Tibial nerve (tissue), 4 donors: ENCODE results near the gene SNX13. TPM values are rescaled to one million over a fixed set of nuclear protein-coding genes. Genes with fewer than 3 reads are reported as not detected.

ENCODE experiments used
- DNase-seq, 2 donors: peaks; one replicate each; pipeline ENCODE4 v3.0.0-alpha.2; 2019; ENCODE audit warnings: low spot score in 2 of 2
- H3K27ac ChIP-seq, 4 donors: fragments of 200-600 bp; sonication (generic) in 3 of 4; one replicate each; pipeline ENCODE4 v1.5.1; 2017 to 2019; ENCODE audit warnings: mild to moderate bottlenecking in 1 of 4
- H3K27me3 ChIP-seq, 2 donors: fragments of 200-600 bp; sonication (generic) in 1 of 2; one replicate each; pipeline versions ENCODE4 v1.5.1 to v1.6.0; 2017 to 2019
- H3K36me3 ChIP-seq, 3 donors: fragments of 200-600 bp; sonication (generic); one replicate each; pipeline ENCODE4 v1.5.1; 2018 to 2019
- H3K4me1 ChIP-seq, 4 donors: fragments of 200-600 bp; sonication (generic) in 3 of 4; one replicate each; pipeline ENCODE4 v1.5.1; 2017 to 2019
- H3K4me3 ChIP-seq, 4 donors: fragments of 200-600 bp; sonication (generic) in 3 of 4; one replicate each; pipeline ENCODE4 v1.5.1; 2017 to 2019; ENCODE audit warnings: mild to moderate bottlenecking in 1 of 4, moderate library complexity in 1 of 4
- H3K9me3 ChIP-seq, 4 donors: fragments of 200-600 bp; sonication (generic) in 3 of 4; one replicate each; pipeline ENCODE4 v1.5.1; 2017 to 2019
- EP300 ChIP-seq, 2 donors: sonication (generic); formaldehyde crosslinking; IDR thresholded peaks; one replicate each; pipeline ENCODE4 v1.6.1; 2017; ENCODE audit warnings: antibody characterized with exemption in 2 of 2, mild to moderate bottlenecking in 1 of 2
- POLR2A ChIP-seq, 2 donors: fragments of 450-650 bp; IDR thresholded peaks; one replicate each; pipeline ENCODE4 v1.6.1; 2017; ENCODE audit warnings: antibody characterized with exemption in 2 of 2, mild to moderate bottlenecking in 2 of 2, moderate library complexity in 2 of 2
- WGBS, 2 donors: methylation state at CpG; one replicate each; pipeline ENCODE4 v1.1.5; 2018; 5-methylcytosine and 5-hydroxymethylcytosine counted together
- total RNA-seq, 4 donors: library from RNA; depleted of rRNA; stranded (reverse); fragments of >200 nt; gene quantifications; one replicate each; pipeline ENCODE4 v1.1.0, GENCODE V29; 2016
- TF ChIP-seq, protein P1 (sequence below), 5 experiments: fragments of 200-600 bp in 3 of 5; fragments of 450-650 bp in 2 of 5; sonication (generic) in 3 of 5; IDR thresholded peaks; one replicate each; pipeline ENCODE4 v1.5.1; 2016 to 2019; ENCODE audit warnings: antibody characterized with exemption in 5 of 5, mild to moderate bottlenecking in 3 of 5, moderate library complexity in 2 of 5

The SNX13 gene
- total RNA-seq, 4 donors from 2014 or later = 52.8 to 77.6 (median 58.9) TPM

DNA sequence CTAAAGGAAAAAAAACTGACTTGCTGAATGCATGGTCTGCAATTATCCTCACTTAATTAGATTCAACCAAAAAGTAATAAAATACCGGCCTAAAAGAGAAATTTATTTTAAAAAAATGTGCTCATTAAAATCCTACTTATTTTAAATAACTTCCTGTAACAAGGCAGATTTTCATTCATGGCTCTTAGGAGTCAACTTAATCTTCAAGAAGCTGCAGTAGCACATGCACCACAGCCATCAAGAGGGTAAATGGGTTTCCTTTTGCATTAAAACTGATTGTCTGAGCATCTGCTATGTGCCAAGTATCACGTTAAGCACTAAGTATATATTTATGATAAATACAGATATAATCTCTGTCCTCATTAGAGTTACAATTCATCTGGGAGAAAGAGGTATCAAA is 69.9 kb downstream of the SNX13 start:
- H3K27ac ChIP-seq = no peak overlapping the region
- no peak overlapping the region for H3K4me3 ChIP-seq
- no peak for DNase-seq
- 85 to 86% methylated on average over 2 of the region's 2 CpGs for WGBS, 2 donors
- TF ChIP-seq, protein P1, sequence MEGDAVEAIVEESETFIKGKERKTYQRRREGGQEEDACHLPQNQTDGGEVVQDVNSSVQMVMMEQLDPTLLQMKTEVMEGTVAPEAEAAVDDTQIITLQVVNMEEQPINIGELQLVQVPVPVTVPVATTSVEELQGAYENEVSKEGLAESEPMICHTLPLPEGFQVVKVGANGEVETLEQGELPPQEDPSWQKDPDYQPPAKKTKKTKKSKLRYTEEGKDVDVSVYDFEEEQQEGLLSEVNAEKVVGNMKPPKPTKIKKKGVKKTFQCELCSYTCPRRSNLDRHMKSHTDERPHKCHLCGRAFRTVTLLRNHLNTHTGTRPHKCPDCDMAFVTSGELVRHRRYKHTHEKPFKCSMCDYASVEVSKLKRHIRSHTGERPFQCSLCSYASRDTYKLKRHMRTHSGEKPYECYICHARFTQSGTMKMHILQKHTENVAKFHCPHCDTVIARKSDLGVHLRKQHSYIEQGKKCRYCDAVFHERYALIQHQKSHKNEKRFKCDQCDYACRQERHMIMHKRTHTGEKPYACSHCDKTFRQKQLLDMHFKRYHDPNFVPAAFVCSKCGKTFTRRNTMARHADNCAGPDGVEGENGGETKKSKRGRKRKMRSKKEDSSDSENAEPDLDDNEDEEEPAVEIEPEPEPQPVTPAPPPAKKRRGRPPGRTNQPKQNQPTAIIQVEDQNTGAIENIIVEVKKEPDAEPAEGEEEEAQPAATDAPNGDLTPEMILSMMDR (IDR thresholded peaks at IDR 0.05) = no peak
- TF ChIP-seq POLR2A (IDR thresholded peaks at IDR 0.05) (no peak), EP300 (IDR thresholded peaks at IDR 0.05) (no peak)
- peaks cover 0 to 17% (median 5%) of the 10 kb centered on the region in 4 donors for H3K9me3 ChIP-seq
- peaks cover 0 to 98% (median 6%) of the 10 kb centered on the region in 3 donors for H3K36me3 ChIP-seq
- H3K4me1 ChIP-seq = no peaks in the 10 kb centered on the region
- no peaks in the 10 kb centered on the region for H3K27me3 ChIP-seq

DNA sequence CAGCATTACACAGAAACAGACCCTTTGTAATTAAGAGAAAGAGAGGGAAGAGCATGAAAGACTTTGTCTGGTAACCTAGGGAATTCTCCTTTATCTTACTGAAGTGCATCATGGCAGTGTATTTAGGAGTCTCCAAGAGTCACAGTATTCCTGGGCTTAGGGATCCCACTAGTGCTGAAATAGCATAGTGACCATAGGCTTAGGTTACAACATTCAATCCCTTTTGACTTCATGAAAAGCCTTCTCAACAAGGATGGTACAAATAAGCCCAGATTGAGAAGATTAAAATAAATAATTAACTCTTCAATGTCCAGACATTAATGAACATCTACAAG is 76.5 kb downstream of the SNX13 start:
- H3K36me3 ChIP-seq = peaks cover 0 to 89% (median 6%) of the 10 kb centered on the region in 3 donors

GRCh38 chr7:17863095-17863808 is 77.0 kb downstream of the SNX13 start:
- DNase-seq = no peak
- H3K27ac ChIP-seq = no peak overlapping the region
- no peaks in the 10 kb centered on the region for H3K27me3 ChIP-seq
- H3K4me3 ChIP-seq = no peak overlapping the region
- peaks cover 0 to 31% (median 6%) of the 10 kb centered on the region in 4 donors for H3K9me3 ChIP-seq
- TF ChIP-seq POLR2A (IDR thresholded peaks at IDR 0.05) (no peak), EP300 (IDR thresholded peaks at IDR 0.05) (no peak)
- TF ChIP-seq, protein P1 (IDR thresholded peaks at IDR 0.05) = no peak
- 94 to 97% methylated on average over 6 to 7 of the region's 7 CpGs for WGBS, 2 donors
- peaks cover 0 to 85% (median 6%) of the 10 kb centered on the region in 3 donors for H3K36me3 ChIP-seq
- no peaks in the 10 kb centered on the region for H3K4me1 ChIP-seq

More for the DNA sequence above, 76.5 kb downstream of the SNX13 start:
- H3K27ac ChIP-seq = no peak overlapping the region
- no peak for DNase-seq
- H3K27me3 ChIP-seq = no peaks in the 10 kb centered on the region
- TF ChIP-seq, protein P1 (IDR thresholded peaks at IDR 0.05) = no peak
- TF ChIP-seq EP300 (IDR thresholded peaks at IDR 0.05) = no peak
- TF ChIP-seq POLR2A (IDR thresholded peaks at IDR 0.05) = no peak
- H3K9me3 ChIP-seq = peaks cover 0 to 31% (median 6%) of the 10 kb centered on the region in 4 donors
- H3K4me3 ChIP-seq = no peak overlapping the region
- no peaks in the 10 kb centered on the region for H3K4me1 ChIP-seq

- Histone ChIP-seq H3K27ac (no peak overlapping the region), H3K9me3 (peaks cover 0 to 18% (median 8%) of the 10 kb centered on the region in 4 donors), H3K36me3 (peaks cover 0 to 63% (median 0%) of the 10 kb centered on the region in 3 donors), H3K4me1 (no peaks in the 10 kb centered on the region), H3K4me3 (no peak overlapping the region), H3K27me3 (no peaks in the 10 kb centered on the region)
- WGBS, 2 donors = 90 to 100% methylated on average over 1 of the region's 1 CpG
- TF ChIP-seq, protein P1 (IDR thresholded peaks at IDR 0.05) = no peak
- TF ChIP-seq POLR2A (IDR thresholded peaks at IDR 0.05) (no peak), EP300 (IDR thresholded peaks at IDR 0.05) (no peak)
- DNase-seq = no peak
These were observed 84.0 kb downstream of the SNX13 start for GRCh38 chr7:17856251-17856650.

DNA sequence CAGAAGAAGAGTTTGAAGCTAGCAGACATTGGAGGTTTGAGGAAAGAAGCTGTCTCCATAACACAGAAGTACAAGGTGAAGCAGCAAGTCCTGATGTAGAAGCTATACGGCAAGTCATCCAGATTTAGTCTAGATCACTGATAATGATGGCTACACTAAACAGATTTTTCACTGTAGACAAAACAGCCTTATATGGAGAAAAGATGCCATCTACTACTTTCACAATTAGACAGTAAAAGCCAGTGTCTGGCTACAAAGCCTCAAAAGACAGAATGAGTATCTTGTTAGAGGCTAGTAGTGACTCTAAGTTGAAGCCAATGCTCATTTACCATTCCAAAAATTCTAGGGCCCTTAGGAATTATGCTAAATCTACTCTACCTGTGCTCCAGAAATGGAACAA is 85.1 kb downstream of the SNX13 start:
- no peak overlapping the region for H3K27ac ChIP-seq
- peaks cover 0 to 18% (median 8%) of the 10 kb centered on the region in 4 donors for H3K9me3 ChIP-seq
- DNase-seq = no peak
- 61 to 100% methylated on average over 1 of the region's 1 CpG for WGBS, 2 donors
- TF ChIP-seq, protein P1 (IDR thresholded peaks at IDR 0.05) = no peak
- TF ChIP-seq POLR2A (IDR thresholded peaks at IDR 0.05) (no peak), EP300 (IDR thresholded peaks at IDR 0.05) (no peak)
- no peaks in the 10 kb centered on the region for H3K27me3 ChIP-seq
- peaks cover 0 to 53% (median 0%) of the 10 kb centered on the region in 3 donors for H3K36me3 ChIP-seq
- no peak overlapping the region for H3K4me3 ChIP-seq
- no peaks in the 10 kb centered on the region for H3K4me1 ChIP-seq
